GM23338 (cell line): ENCODE results near the gene NEUROD1. TPM values are rescaled to one million over a fixed set of nuclear protein-coding genes. Genes with fewer than 3 reads are reported as not detected.

ENCODE experiments used
- ATAC-seq: fragments of 200-7000 bp; cut with Tn5 transposase; 3 replicates; pipeline ENCODE4 v1.9.1; 2020
- DNase-seq: peaks from one replicate; pipeline ENCODE4 v3.0.0-alpha.2; 2015; ENCODE audit warnings: low spot score
- H2AFZ ChIP-seq: fragments of 200-600 bp; sonication (generic); 2 replicates; pipeline ENCODE4 v1.8.0; 2016; ENCODE audit warnings: antibody characterized with exemption, mild to moderate bottlenecking, moderate library complexity
- H3F3A ChIP-seq: fragments of 200-600 bp; sonication (generic); replicated peaks from 2 replicates; pipeline ENCODE4 v1.8.0; 2017; ENCODE audit warnings: antibody characterized with exemption, mixed run types, low read depth
- H3K27ac ChIP-seq: fragments of 200-600 bp; sonication (generic); 2 replicates; pipeline ENCODE4 v1.6.1; 2016; ENCODE audit warnings: low read depth
- H3K27me3 ChIP-seq: fragments of 200-600 bp; sonication (generic); 2 replicates; pipeline ENCODE4 v1.8.0; 2016; ENCODE audit warnings: mild to moderate bottlenecking, mixed run types, moderate library complexity; ENCODE audit not compliant: insufficient read depth
- H3K36me3 ChIP-seq: fragments of 200-600 bp; sonication (generic); 2 replicates; pipeline ENCODE4 v1.8.0; 2016; ENCODE audit warnings: mild to moderate bottlenecking; ENCODE audit not compliant: insufficient read depth
- H3K4me1 ChIP-seq: fragments of 200-600 bp; sonication (generic); 2 replicates; pipeline ENCODE4 v1.8.0; 2016; ENCODE audit warnings: mild to moderate bottlenecking, moderate library complexity; ENCODE audit not compliant: insufficient read depth
- H3K4me2 ChIP-seq: fragments of 200-600 bp; sonication (generic); 2 replicates; pipeline ENCODE4 v1.7.1; 2017; ENCODE audit warnings: mixed run types
- H3K4me3 ChIP-seq: fragments of 200-600 bp; sonication (generic); 2 replicates; pipeline ENCODE4 v1.6.1; 2016; ENCODE audit warnings: mixed run types
- H3K79me2 ChIP-seq: fragments of 200-600 bp; sonication (generic); replicated peaks from 2 replicates; pipeline ENCODE4 v1.8.0; 2017; ENCODE audit warnings: mild to moderate bottlenecking; ENCODE audit not compliant: insufficient read depth
- H3K9me2 ChIP-seq: fragments of 200-600 bp; sonication (generic); 2 replicates; pipeline ENCODE4 v1.8.0; 2017; ENCODE audit not compliant: insufficient read depth
- H4K20me1 ChIP-seq: fragments of 200-600 bp; sonication (generic); replicated peaks from 2 replicates; pipeline ENCODE4 v1.8.0; 2017; ENCODE audit warnings: mild to moderate bottlenecking; ENCODE audit not compliant: insufficient read depth
- H3K27ac Mint-ChIP-seq: 2 replicates; pipeline ENCODE4 v1.8.0; 2020; ENCODE audit warnings: inconsistent platforms, mild to moderate bottlenecking, moderate library complexity, mixed read lengths
- H3K27me3 Mint-ChIP-seq: 3 replicates; pipeline ENCODE4 v1.8.0; 2022; ENCODE audit warnings: low read depth, mild to moderate bottlenecking, moderate library complexity, mixed read lengths, inconsistent platforms; ENCODE audit not compliant: insufficient read depth, poor library complexity
- H3K36me3 Mint-ChIP-seq: 3 replicates; pipeline ENCODE4 v1.8.0; 2021; ENCODE audit warnings: low read depth, mild to moderate bottlenecking, inconsistent platforms, moderate library complexity, mixed read lengths
- H3K4me1 Mint-ChIP-seq: 3 replicates; pipeline ENCODE4 v1.8.0; 2020; ENCODE audit warnings: mild to moderate bottlenecking, inconsistent platforms, mixed read lengths
- H3K4me3 Mint-ChIP-seq: 3 replicates; pipeline ENCODE4 v1.8.0; 2021; ENCODE audit warnings: moderate library complexity, mild to moderate bottlenecking, inconsistent platforms, mixed read lengths
- H3K9me3 Mint-ChIP-seq: 3 replicates; pipeline ENCODE4 v1.8.0; 2020; ENCODE audit warnings: moderate library complexity, mild to moderate bottlenecking, inconsistent platforms, mixed read lengths
- REST ChIP-seq: IDR thresholded peaks from one replicate; pipeline ENCODE4 v1.6.1; 2018; ENCODE audit warnings: antibody characterized with exemption; ENCODE audit not compliant: unreplicated experiment
- ZNF114 ChIP-seq: fragments of 250-450 bp; sonication (Bioruptor Pico); IDR thresholded peaks from 2 replicates; pipeline ENCODE4 v1.5.0; 2020; ENCODE audit warnings: mild to moderate bottlenecking, moderate library complexity
- ZNF462 ChIP-seq: fragments of 250-450 bp; sonication (Bioruptor Pico); IDR thresholded peaks from 2 replicates; pipeline ENCODE4 v1.5.0; 2020; ENCODE audit warnings: mild to moderate bottlenecking, moderate library complexity
- polyA plus RNA-seq: library from polyadenylated mRNA; unstranded; fragments of >200 nt; fragmentation: Nextera tagmentation; extraction: Ambion mirVana; gene quantifications from 2 replicates; pipeline ENCODE4 v1.2.1, GENCODE V29; 2016
- total RNA-seq: library from RNA; depleted of rRNA; stranded (reverse); fragments of >200 nt; shearing (Covaris generic); gene quantifications from 2 replicates; pipeline ENCODE4 v1.2.3, GENCODE V29; 2014

Gene NEUROD1
- total and polyA plus RNA-seq, 2 experiments from 2014 or later, result not detected

GRCh38 chr2:181670632-181671031 lies 9.7 kb downstream of the NEUROD1 start:
- Histone ChIP-seq H3K36me3 (no peaks in the 10 kb centered on the region), H3K9me2 (no peaks in the 10 kb centered on the region; the same call in 1 of the 2 replicates), H3K4me2 (no peak overlapping the region), H3F3A (no peaks in the 10 kb centered on the region), H3K27ac (no peak overlapping the region), H3K4me1 (peaks cover 14% of the 10 kb centered on the region), H3K27me3 (peaks cover 75% of the 10 kb centered on the region), H3K79me2 (no peaks in the 10 kb centered on the region), H3K4me3 (no peak overlapping the region), H2AFZ (no peak overlapping the region), H4K20me1 (no peaks in the 10 kb centered on the region)
- Mint-ChIP-seq H3K4me1 (peaks cover 18% of the 10 kb centered on the region), H3K36me3 (peaks cover 13% of the 10 kb centered on the region; the same call in 2 of the 3 replicates), H3K4me3 (no peak overlapping the region), H3K9me3 (peaks cover 16% of the 10 kb centered on the region; the same call in 2 of the 3 replicates), H3K27me3 (peaks cover 9% of the 10 kb centered on the region), H3K27ac (no peak overlapping the region)
- DNase-seq (no peak), ATAC-seq (no peak)
- TF ChIP-seq ZNF114 (CRISPR knock-in tag) (no peak), REST (no peak), ZNF462 (no peak)
